GM23338 (cell line): Measurements from ENCODE around the gene TMTC4. TPM values are rescaled to one million over a fixed set of nuclear protein-coding genes. Genes with fewer than 3 reads are reported as not detected.

Source experiments
- ATAC-seq: fragments of 200-7000 bp; cut with Tn5 transposase; 3 replicates; pipeline ENCODE4 v1.9.1; 2020
- DNase-seq: peaks from one replicate; pipeline ENCODE4 v3.0.0-alpha.2; 2015; ENCODE audit warnings: low spot score
- H2AFZ ChIP-seq: fragments of 200-600 bp; sonication (generic); 2 replicates; pipeline ENCODE4 v1.8.0; 2016; ENCODE audit warnings: antibody characterized with exemption, mild to moderate bottlenecking, moderate library complexity
- H3F3A ChIP-seq: fragments of 200-600 bp; sonication (generic); replicated peaks from 2 replicates; pipeline ENCODE4 v1.8.0; 2017; ENCODE audit warnings: antibody characterized with exemption, mixed run types, low read depth
- H3K27ac ChIP-seq: fragments of 200-600 bp; sonication (generic); 2 replicates; pipeline ENCODE4 v1.6.1; 2016; ENCODE audit warnings: low read depth
- H3K27me3 ChIP-seq: fragments of 200-600 bp; sonication (generic); 2 replicates; pipeline ENCODE4 v1.8.0; 2016; ENCODE audit warnings: mild to moderate bottlenecking, mixed run types, moderate library complexity; ENCODE audit not compliant: insufficient read depth
- H3K36me3 ChIP-seq: fragments of 200-600 bp; sonication (generic); 2 replicates; pipeline ENCODE4 v1.8.0; 2016; ENCODE audit warnings: mild to moderate bottlenecking; ENCODE audit not compliant: insufficient read depth
- H3K4me1 ChIP-seq: fragments of 200-600 bp; sonication (generic); 2 replicates; pipeline ENCODE4 v1.8.0; 2016; ENCODE audit warnings: mild to moderate bottlenecking, moderate library complexity; ENCODE audit not compliant: insufficient read depth
- H3K4me2 ChIP-seq: fragments of 200-600 bp; sonication (generic); 2 replicates; pipeline ENCODE4 v1.7.1; 2017; ENCODE audit warnings: mixed run types
- H3K4me3 ChIP-seq: fragments of 200-600 bp; sonication (generic); 2 replicates; pipeline ENCODE4 v1.6.1; 2016; ENCODE audit warnings: mixed run types
- H3K79me2 ChIP-seq: fragments of 200-600 bp; sonication (generic); replicated peaks from 2 replicates; pipeline ENCODE4 v1.8.0; 2017; ENCODE audit warnings: mild to moderate bottlenecking; ENCODE audit not compliant: insufficient read depth
- H3K9me2 ChIP-seq: fragments of 200-600 bp; sonication (generic); 2 replicates; pipeline ENCODE4 v1.8.0; 2017; ENCODE audit not compliant: insufficient read depth
- H4K20me1 ChIP-seq: fragments of 200-600 bp; sonication (generic); replicated peaks from 2 replicates; pipeline ENCODE4 v1.8.0; 2017; ENCODE audit warnings: mild to moderate bottlenecking; ENCODE audit not compliant: insufficient read depth
- H3K27ac Mint-ChIP-seq: 2 replicates; pipeline ENCODE4 v1.8.0; 2020; ENCODE audit warnings: inconsistent platforms, mild to moderate bottlenecking, moderate library complexity, mixed read lengths
- H3K27me3 Mint-ChIP-seq: 3 replicates; pipeline ENCODE4 v1.8.0; 2022; ENCODE audit warnings: low read depth, mild to moderate bottlenecking, moderate library complexity, mixed read lengths, inconsistent platforms; ENCODE audit not compliant: insufficient read depth, poor library complexity
- H3K36me3 Mint-ChIP-seq: 3 replicates; pipeline ENCODE4 v1.8.0; 2021; ENCODE audit warnings: low read depth, mild to moderate bottlenecking, inconsistent platforms, moderate library complexity, mixed read lengths
- H3K4me1 Mint-ChIP-seq: 3 replicates; pipeline ENCODE4 v1.8.0; 2020; ENCODE audit warnings: mild to moderate bottlenecking, inconsistent platforms, mixed read lengths
- H3K4me3 Mint-ChIP-seq: 3 replicates; pipeline ENCODE4 v1.8.0; 2021; ENCODE audit warnings: moderate library complexity, mild to moderate bottlenecking, inconsistent platforms, mixed read lengths
- H3K9me3 Mint-ChIP-seq: 3 replicates; pipeline ENCODE4 v1.8.0; 2020; ENCODE audit warnings: moderate library complexity, mild to moderate bottlenecking, inconsistent platforms, mixed read lengths
- EZH2 ChIP-seq: fragments of 200-600 bp; sonication (generic); IDR thresholded peaks from one replicate; pipeline ENCODE4 v1.8.0; 2017; ENCODE audit warnings: antibody characterized with exemption, mild to moderate bottlenecking, low read depth; ENCODE audit not compliant: unreplicated experiment
- JUNB ChIP-seq: IDR thresholded peaks from one replicate; pipeline ENCODE4 v1.6.1; 2016; ENCODE audit warnings: antibody characterized with exemption; ENCODE audit not compliant: unreplicated experiment
- NANOG ChIP-seq: IDR thresholded peaks from 2 replicates; pipeline ENCODE4 v1.6.1; 2016; ENCODE audit warnings: antibody characterized with exemption, borderline replicate concordance
- POLR2AphosphoS5 ChIP-seq: IDR thresholded peaks from 2 replicates; pipeline ENCODE4 v1.6.1; 2016; ENCODE audit warnings: antibody characterized with exemption, low read depth
- ZNF331 ChIP-seq: fragments of 250-450 bp; sonication (Bioruptor Pico); IDR thresholded peaks from 2 replicates; pipeline ENCODE4 v1.5.0; 2020; ENCODE audit warnings: low read depth, mild to moderate bottlenecking, moderate library complexity
- polyA plus RNA-seq: library from polyadenylated mRNA; unstranded; fragments of >200 nt; fragmentation: Nextera tagmentation; extraction: Ambion mirVana; gene quantifications from 2 replicates; pipeline ENCODE4 v1.2.1, GENCODE V29; 2016
- total RNA-seq: library from RNA; depleted of rRNA; stranded (reverse); fragments of >200 nt; shearing (Covaris generic); gene quantifications from 2 replicates; pipeline ENCODE4 v1.2.3, GENCODE V29; 2014
- TF ChIP-seq, protein P1 (sequence below): IDR thresholded peaks from 2 replicates; pipeline ENCODE4 v1.6.1; 2016; ENCODE audit warnings: antibody characterized with exemption
- TF ChIP-seq, protein P2 (sequence below): IDR thresholded peaks from one replicate; pipeline ENCODE4 v1.6.1; 2018; ENCODE audit warnings: antibody characterized with exemption; ENCODE audit not compliant: unreplicated experiment
- TF ChIP-seq, protein P3 (sequence below), 2 experiments: fragments of 200-600 bp in 1 of 2; sonication (generic) in 1 of 2; conservative IDR thresholded peaks; 2 replicates each; pipeline versions ENCODE4 v1.5.1 to v1.6.1; 2016 to 2017; ENCODE audit warnings: antibody characterized with exemption in 2 of 2, low read depth in 2 of 2, mild to moderate bottlenecking in 2 of 2, moderate library complexity in 1 of 2

The TMTC4 gene
- total and polyA plus RNA-seq, 2 experiments from 2014 or later: 21.9 to 50.0 TPM

DNA sequence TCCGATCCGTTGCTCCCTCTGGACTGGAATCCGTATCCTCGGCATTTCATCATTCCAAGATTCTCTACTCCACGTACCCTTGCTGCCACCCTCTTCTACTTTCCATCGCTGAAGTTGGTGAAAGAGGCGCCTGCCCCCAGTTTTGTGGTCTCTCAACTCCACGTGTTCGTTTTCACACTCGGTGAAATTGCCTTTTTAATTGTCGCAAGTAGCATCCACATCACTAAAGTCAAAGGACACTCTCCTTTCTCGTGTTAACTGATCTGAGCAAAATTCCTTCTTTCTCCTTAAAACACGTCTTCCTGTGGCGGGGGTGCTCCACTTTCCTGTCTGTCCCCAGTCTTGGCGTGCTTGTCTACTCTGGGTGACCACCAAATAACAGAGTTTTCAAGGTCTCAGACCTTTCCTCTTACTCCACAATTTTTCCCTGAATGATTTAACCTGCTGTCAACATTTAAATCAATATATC is 1.1 kb upstream of the TMTC4 start:
- Histone ChIP-seq H3K9me2 (peaks cover 3% of the 10 kb centered on the region; the same call in 1 of the 2 replicates), H3K4me2 (peak overlapping the region; percentile 95), H3K27me3 (peaks cover 13% of the 10 kb centered on the region), H2AFZ (peak overlapping the region; percentile 94), H3K79me2 (peaks cover 31% of the 10 kb centered on the region), H3K4me3 (peak overlapping the region; percentile 88), H3K36me3 (no peaks in the 10 kb centered on the region), H3K27ac (no peak overlapping the region), H4K20me1 (no peaks in the 10 kb centered on the region; the same call in 1 of the 2 replicates), H3F3A (0 out of 2 replicates have a peak, but pooled peaks cover 6% of the 10 kb centered on the region), H3K4me1 (peaks cover 12% of the 10 kb centered on the region)
- H3K4me1 Mint-ChIP-seq: peaks cover 25% of the 10 kb centered on the region
- no peak overlapping the region for H3K27ac Mint-ChIP-seq
- peak overlapping the region; percentile 71 for H3K4me3 Mint-ChIP-seq
- H3K9me3 Mint-ChIP-seq: no peaks in the 10 kb centered on the region; the same call in 2 of the 3 replicates
- H3K36me3 Mint-ChIP-seq: peaks cover 11% of the 10 kb centered on the region; the same call in 2 of the 3 replicates
- TF ChIP-seq, protein P1, sequence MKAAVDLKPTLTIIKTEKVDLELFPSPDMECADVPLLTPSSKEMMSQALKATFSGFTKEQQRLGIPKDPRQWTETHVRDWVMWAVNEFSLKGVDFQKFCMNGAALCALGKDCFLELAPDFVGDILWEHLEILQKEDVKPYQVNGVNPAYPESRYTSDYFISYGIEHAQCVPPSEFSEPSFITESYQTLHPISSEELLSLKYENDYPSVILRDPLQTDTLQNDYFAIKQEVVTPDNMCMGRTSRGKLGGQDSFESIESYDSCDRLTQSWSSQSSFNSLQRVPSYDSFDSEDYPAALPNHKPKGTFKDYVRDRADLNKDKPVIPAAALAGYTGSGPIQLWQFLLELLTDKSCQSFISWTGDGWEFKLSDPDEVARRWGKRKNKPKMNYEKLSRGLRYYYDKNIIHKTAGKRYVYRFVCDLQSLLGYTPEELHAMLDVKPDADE: no peak
- TF ChIP-seq POLR2AphosphoS5: no peak
- no peak for TF ChIP-seq NANOG
- TF ChIP-seq EZH2: no peak
- TF ChIP-seq, protein P2, sequence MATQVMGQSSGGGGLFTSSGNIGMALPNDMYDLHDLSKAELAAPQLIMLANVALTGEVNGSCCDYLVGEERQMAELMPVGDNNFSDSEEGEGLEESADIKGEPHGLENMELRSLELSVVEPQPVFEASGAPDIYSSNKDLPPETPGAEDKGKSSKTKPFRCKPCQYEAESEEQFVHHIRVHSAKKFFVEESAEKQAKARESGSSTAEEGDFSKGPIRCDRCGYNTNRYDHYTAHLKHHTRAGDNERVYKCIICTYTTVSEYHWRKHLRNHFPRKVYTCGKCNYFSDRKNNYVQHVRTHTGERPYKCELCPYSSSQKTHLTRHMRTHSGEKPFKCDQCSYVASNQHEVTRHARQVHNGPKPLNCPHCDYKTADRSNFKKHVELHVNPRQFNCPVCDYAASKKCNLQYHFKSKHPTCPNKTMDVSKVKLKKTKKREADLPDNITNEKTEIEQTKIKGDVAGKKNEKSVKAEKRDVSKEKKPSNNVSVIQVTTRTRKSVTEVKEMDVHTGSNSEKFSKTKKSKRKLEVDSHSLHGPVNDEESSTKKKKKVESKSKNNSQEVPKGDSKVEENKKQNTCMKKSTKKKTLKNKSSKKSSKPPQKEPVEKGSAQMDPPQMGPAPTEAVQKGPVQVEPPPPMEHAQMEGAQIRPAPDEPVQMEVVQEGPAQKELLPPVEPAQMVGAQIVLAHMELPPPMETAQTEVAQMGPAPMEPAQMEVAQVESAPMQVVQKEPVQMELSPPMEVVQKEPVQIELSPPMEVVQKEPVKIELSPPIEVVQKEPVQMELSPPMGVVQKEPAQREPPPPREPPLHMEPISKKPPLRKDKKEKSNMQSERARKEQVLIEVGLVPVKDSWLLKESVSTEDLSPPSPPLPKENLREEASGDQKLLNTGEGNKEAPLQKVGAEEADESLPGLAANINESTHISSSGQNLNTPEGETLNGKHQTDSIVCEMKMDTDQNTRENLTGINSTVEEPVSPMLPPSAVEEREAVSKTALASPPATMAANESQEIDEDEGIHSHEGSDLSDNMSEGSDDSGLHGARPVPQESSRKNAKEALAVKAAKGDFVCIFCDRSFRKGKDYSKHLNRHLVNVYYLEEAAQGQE: no peak
- TF ChIP-seq ZNF331 (CRISPR knock-in tag): no peak
- no peak for TF ChIP-seq JUNB
- TF ChIP-seq, protein P3, sequence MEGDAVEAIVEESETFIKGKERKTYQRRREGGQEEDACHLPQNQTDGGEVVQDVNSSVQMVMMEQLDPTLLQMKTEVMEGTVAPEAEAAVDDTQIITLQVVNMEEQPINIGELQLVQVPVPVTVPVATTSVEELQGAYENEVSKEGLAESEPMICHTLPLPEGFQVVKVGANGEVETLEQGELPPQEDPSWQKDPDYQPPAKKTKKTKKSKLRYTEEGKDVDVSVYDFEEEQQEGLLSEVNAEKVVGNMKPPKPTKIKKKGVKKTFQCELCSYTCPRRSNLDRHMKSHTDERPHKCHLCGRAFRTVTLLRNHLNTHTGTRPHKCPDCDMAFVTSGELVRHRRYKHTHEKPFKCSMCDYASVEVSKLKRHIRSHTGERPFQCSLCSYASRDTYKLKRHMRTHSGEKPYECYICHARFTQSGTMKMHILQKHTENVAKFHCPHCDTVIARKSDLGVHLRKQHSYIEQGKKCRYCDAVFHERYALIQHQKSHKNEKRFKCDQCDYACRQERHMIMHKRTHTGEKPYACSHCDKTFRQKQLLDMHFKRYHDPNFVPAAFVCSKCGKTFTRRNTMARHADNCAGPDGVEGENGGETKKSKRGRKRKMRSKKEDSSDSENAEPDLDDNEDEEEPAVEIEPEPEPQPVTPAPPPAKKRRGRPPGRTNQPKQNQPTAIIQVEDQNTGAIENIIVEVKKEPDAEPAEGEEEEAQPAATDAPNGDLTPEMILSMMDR (conservative IDR thresholded peaks at IDR 0.05; ENCODE audit: low read depth in 2 of 2): no peak
- H3K27me3 Mint-ChIP-seq: peaks cover 17% of the 10 kb centered on the region
- ATAC-seq (no peak), DNase-seq (peak; percentile 30)
